ENCODE results near the gene CENPM.

DNA sequence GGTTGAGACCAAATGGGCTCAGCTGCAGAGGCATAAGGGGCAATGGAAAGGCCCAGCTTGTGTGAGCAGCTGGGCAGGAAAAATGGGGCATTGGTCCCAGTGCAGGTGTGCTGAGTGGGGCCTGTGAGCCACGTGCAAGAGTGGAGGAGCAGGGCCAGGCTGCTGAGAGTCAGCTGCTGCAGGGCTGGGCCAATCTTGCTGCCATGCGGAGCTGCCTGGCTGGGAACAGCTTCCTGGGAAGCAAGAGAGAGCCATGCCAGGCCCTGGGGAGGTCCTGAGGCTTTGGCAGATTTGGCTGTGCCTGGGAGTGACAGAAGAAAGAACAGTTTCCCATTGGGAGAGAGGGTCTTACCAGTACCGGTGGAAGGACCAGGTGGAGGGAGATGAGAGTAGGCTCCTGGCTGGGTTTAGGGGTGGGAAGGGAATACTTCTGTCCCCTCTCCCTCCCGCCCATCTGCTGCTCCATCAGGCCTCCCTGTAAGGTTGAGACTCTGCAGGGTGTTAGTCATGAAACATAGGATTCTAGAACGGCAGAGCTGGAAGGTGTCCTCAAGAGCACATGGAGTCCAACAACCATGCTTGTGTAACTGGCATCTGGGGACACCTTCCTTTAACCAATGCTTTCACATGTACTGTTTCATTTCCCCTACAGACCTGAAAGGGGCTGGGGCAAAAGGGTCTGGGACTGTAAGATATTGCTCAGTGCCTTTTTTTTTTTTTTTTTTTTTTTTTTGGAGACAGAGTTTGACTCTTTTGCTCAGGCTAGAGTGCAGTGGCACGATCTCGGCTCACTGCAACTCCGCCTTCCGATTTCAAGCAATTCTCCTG lies 32.7 kb upstream of the CENPM start:
- TF ChIP-seq POLR2A (IDR thresholded peaks at IDR 0.05; ENCODE audit: extremely low read depth, insufficient read length) (no peak), MYC (IDR thresholded peaks at IDR 0.05; ENCODE audit: low read depth, low read length) (no peak)
- TF ChIP-seq, protein P1, sequence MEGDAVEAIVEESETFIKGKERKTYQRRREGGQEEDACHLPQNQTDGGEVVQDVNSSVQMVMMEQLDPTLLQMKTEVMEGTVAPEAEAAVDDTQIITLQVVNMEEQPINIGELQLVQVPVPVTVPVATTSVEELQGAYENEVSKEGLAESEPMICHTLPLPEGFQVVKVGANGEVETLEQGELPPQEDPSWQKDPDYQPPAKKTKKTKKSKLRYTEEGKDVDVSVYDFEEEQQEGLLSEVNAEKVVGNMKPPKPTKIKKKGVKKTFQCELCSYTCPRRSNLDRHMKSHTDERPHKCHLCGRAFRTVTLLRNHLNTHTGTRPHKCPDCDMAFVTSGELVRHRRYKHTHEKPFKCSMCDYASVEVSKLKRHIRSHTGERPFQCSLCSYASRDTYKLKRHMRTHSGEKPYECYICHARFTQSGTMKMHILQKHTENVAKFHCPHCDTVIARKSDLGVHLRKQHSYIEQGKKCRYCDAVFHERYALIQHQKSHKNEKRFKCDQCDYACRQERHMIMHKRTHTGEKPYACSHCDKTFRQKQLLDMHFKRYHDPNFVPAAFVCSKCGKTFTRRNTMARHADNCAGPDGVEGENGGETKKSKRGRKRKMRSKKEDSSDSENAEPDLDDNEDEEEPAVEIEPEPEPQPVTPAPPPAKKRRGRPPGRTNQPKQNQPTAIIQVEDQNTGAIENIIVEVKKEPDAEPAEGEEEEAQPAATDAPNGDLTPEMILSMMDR (IDR thresholded peaks at IDR 0.05; ENCODE audit: low read depth, low read length) = no peak
- TF ChIP-seq, protein P2, sequence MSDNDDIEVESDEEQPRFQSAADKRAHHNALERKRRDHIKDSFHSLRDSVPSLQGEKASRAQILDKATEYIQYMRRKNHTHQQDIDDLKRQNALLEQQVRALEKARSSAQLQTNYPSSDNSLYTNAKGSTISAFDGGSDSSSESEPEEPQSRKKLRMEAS (IDR thresholded peaks at IDR 0.05; ENCODE audit: low read depth, low read length) = no peak
